A673 (cell line): Measurements from ENCODE around the gene TLE4. TPM values are rescaled to one million over a fixed set of nuclear protein-coding genes. Genes with fewer than 3 reads are reported as not detected.
"Not testable (repeated sequence)": the region's sequence is repeated elsewhere in the genome, so short reads cannot be mapped to it uniquely, and the experiment has no call there.

ENCODE experiments used
- BruUV-seq: library from RNA; stranded (reverse); fragments of 400-500 nt; replicated peaks from 2 replicates; lab custom pipeline; 2021; lab: Mats Ljungman, UMichigan
- CTCF ChIA-PET: fragments of 300-600 bp; sonication (Branson Sonifier 250); formaldehyde crosslinking; loops from one replicate; lab custom pipeline; 2022; ENCODE audit warnings: antibody characterized with exemption; lab: Charles Lee
- POLR2A ChIA-PET: fragments of 300-600 bp; sonication (Branson Sonifier 250); formaldehyde crosslinking; loops from one replicate; lab custom pipeline; 2022; ENCODE audit warnings: antibody characterized with exemption; ENCODE audit not compliant: low non-redundant PET; lab: Charles Lee
- DNase-seq: peaks from one replicate; pipeline ENCODE4 v3.0.0-alpha.2; 2015; ENCODE audit warnings: low spot score
- H3K27ac ChIP-seq: fragments of 200-600 bp; sonication (generic); 2 replicates; pipeline ENCODE4 v1.5.1; 2016; ENCODE audit warnings: mixed run types, low read depth, mild to moderate bottlenecking, mixed read lengths, antibody characterized with exemption, low read length; ENCODE audit not compliant: poor library complexity, severe bottlenecking
- H3K27me3 ChIP-seq: fragments of 200-600 bp; sonication (generic); replicated peaks from 2 replicates; pipeline ENCODE4 v1.6.1; 2017; ENCODE audit warnings: mixed run types, low read depth, mild to moderate bottlenecking, mixed read lengths, antibody characterized with exemption, low read length; ENCODE audit not compliant: insufficient read depth, poor library complexity
- H3K36me3 ChIP-seq: fragments of 200-600 bp; sonication (generic); 2 replicates; pipeline ENCODE4 v1.6.1; 2016; ENCODE audit warnings: mixed run types, mild to moderate bottlenecking, mixed read lengths, antibody characterized with exemption, low read length; ENCODE audit not compliant: insufficient read depth, poor library complexity, severe bottlenecking
- H3K4me1 ChIP-seq: fragments of 200-600 bp; sonication (generic); 2 replicates; pipeline ENCODE4 v1.6.1; 2017; ENCODE audit warnings: mixed run types, mild to moderate bottlenecking, mixed read lengths, antibody characterized with exemption, low read length; ENCODE audit not compliant: insufficient read depth, poor library complexity, severe bottlenecking
- H3K4me3 ChIP-seq: fragments of 200-600 bp; sonication (generic); 2 replicates; pipeline ENCODE4 v1.5.1; 2016; ENCODE audit warnings: low read depth, mixed run types, mild to moderate bottlenecking, mixed read lengths, low read length; ENCODE audit not compliant: poor library complexity, severe bottlenecking
- H3K9me3 ChIP-seq: fragments of 200-600 bp; sonication (generic); 2 replicates; pipeline ENCODE4 v1.6.1; 2016; ENCODE audit warnings: mixed run types, low read depth, mild to moderate bottlenecking, mixed read lengths, antibody characterized with exemption, low read length; ENCODE audit not compliant: poor library complexity, severe bottlenecking
- CTCF ChIP-seq: fragments of 300-800, 200-600 bp; sonication (generic); conservative IDR thresholded peaks from 2 replicates; pipeline ENCODE4 v1.5.1; 2017; ENCODE audit warnings: low read depth, mild to moderate bottlenecking, antibody characterized with exemption, low read length, moderate library complexity, mixed read lengths
- EZH2 ChIP-seq: fragments of 200-600 bp; sonication (generic); IDR thresholded peaks from 2 replicates; pipeline ENCODE4 v1.6.1; 2017; ENCODE audit warnings: borderline replicate concordance, low read depth, mild to moderate bottlenecking, mixed read lengths, antibody characterized with exemption, low read length; ENCODE audit not compliant: poor library complexity, severe bottlenecking
- intact Hi-C: fragments of 100-400 bp; cut with micrococcal nuclease; formaldehyde crosslinking; loops from one replicate; pipeline ENCODE4 v1.10.0; 2022; ENCODE audit not compliant: unreplicated experiment
- total RNA-seq: library from RNA; stranded (reverse); gene quantifications from 2 replicates; pipeline ENCODE4 v1.2.3, GENCODE V29; 2021

Gene TLE4
- total RNA-seq, 1 experiment from 2014 or later: 21.3 TPM

- peak; percentile 55 for DNase-seq
- no peak overlapping the region for H3K4me3 ChIP-seq
- no peaks in the 10 kb centered on the region for H3K36me3 ChIP-seq
- POLR2A ChIA-PET: no interaction called here
- H3K27me3 ChIP-seq: peaks cover 12% of the 10 kb centered on the region
- no peak overlapping the region for H3K27ac ChIP-seq
- CTCF ChIA-PET: no interaction called here
- H3K4me1 ChIP-seq: no peaks in the 10 kb centered on the region
- TF ChIP-seq CTCF: no peak
- TF ChIP-seq EZH2: no peak
- BruUV-seq: no TSS peak
- no peaks in the 10 kb centered on the region for H3K9me3 ChIP-seq
- intact Hi-C loops: no loop called here
Measured at GRCh38 chr9:79742110-79742721, 170.5 kb downstream of the TLE4 start.

GRCh38 chr9:79744521-79744920, 172.8 kb downstream of the TLE4 start:
- Histone ChIP-seq H3K36me3 (no peaks in the 10 kb centered on the region), H3K9me3 (no peaks in the 10 kb centered on the region), H3K4me1 (no peaks in the 10 kb centered on the region), H3K4me3 (no peak overlapping the region), H3K27me3 (peaks cover 28% of the 10 kb centered on the region), H3K27ac (no peak overlapping the region)
- no TSS peak for BruUV-seq
- POLR2A ChIA-PET: no interaction called here
- TF ChIP-seq CTCF: no peak
- no peak for TF ChIP-seq EZH2
- CTCF ChIA-PET: no interaction called here
- no peak for DNase-seq
- intact Hi-C loops: no loop called here

- peaks cover 28% of the 10 kb centered on the region for H3K27me3 ChIP-seq
- no peak for TF ChIP-seq EZH2
- TF ChIP-seq CTCF: no peak
- intact Hi-C loops: no loop called here
- H3K27ac ChIP-seq: no peak overlapping the region
- no peak for DNase-seq
- CTCF ChIA-PET: no interaction called here
- no peaks in the 10 kb centered on the region for H3K9me3 ChIP-seq
- POLR2A ChIA-PET: no interaction called here
- no peaks in the 10 kb centered on the region for H3K36me3 ChIP-seq
- no peak overlapping the region for H3K4me3 ChIP-seq
- BruUV-seq: no TSS peak
- H3K4me1 ChIP-seq: no peaks in the 10 kb centered on the region
Measured at GRCh38 chr9:79745752-79746336, 174.1 kb downstream of the TLE4 start.

GRCh38 chr9:79751895-79752466, 180.2 kb downstream of the TLE4 start:
- H3K4me3 ChIP-seq, CTCF ChIA-PET, H3K9me3 ChIP-seq, H3K4me1 ChIP-seq, BruUV-seq, H3K27ac ChIP-seq, POLR2A ChIA-PET, intact Hi-C loops, DNase-seq, H3K36me3 ChIP-seq: not testable (repeated sequence)
- H3K27me3 ChIP-seq: peaks cover 18% of the 10 kb centered on the region
